GM21737 (cell line): Measurements from ENCODE around the gene FOXO6.
A peak's percentile ranks its signal among the peaks of the same experiment; 100 is the strongest.

ENCODE experiments used
- ATAC-seq: cut with Tn5 transposase; IDR thresholded peaks from one replicate; pipeline ENCODE4 v1.9.1; 2021; ENCODE audit warnings: mild to moderate bottlenecking, moderate library complexity; ENCODE audit not compliant: unreplicated experiment

The FOXO6 gene

DNA sequence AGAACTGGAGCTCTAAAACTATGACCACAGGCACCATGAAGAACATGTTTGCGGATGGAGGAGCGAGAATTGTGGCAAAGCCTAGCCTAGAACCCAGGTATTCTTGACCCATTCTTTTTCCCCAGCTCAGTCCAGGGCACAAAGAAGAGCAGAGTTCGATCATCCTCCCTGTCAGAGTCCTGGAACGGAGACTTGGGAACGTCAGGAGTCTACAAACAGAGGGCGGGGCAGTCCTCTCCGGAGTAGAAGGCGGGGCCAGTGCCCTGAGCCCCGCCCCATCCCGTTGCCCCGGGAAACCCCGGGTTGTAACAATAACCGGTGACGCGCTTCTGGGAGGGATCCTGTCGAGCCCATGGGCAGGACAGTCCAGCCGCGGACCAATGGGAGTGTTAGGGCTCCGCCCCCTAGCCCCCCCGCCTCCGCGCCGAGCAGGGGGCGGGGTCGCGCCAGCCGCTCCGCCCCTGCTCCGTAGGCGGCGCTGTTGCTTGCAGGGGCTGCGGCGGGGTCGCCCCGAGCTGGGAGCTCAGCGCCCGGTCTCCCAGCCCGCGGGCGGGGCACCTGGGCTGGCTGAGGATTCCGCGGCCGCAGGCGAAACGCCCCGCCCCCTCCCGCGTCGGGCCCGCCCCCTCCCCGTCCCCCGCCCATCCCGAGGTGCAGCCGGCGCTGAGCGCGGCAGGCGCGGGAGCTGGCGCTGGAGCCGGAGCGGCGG lies at the start of gene FOXO6:
TSS of gene FOXO6 (plus strand) at position 649 of the 709 bp plus-strand sequence.
- peak; percentile 80 for ATAC-seq

DNA sequence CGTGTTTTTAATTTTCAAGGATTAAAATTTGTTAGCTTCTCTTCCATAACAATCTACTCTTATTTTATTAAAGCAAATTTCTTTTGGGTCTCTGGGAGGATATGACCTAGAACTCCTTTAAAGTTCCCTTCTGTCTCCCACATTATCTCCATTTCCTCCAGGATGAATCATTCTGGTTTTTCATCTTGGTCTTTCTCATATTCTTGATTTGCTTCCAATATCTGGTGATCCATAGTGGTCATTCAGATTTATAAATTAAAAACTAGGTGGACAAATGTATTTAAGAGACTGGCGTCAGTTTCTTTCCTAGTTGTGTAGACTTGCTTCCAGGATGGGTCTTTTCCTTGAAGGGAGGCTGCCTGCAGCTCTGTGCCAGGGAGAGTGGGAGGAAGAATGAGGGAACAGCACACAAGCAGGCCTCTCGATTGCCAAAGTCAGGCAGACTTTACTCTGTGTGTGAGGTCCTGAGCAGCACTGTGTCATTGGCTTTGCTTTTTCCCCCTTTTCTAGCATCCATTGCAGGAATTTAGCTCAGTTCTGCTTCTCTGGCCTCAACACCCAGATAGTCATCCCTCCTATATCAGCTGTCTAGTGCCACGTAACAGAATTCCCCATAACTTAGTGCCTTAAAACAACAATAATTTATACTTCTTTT lies 48.1 kb upstream of the FOXO6 start:
- no peak for ATAC-seq

DNA sequence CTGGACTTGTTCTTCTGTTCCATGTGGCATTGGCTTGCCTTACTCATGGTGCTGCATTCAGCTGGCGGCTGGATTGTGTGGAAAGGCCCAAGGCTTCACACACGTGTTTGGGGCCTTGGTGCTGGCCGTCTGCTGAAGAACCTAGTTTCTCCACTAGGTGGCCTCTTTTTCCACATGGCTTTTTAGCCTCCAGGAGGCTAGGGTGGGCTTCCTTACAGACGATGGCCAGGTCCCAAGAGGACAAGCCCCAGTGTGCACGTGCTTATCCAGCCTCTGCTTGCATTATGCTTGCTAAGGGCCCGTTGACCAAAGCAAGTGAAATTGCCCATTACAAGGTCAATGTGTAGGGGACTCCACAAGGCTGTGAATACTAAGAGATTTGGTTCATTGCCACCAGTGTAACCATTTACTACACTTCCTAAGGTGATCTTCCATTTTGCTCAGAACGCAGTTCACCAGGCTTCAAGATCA lies 47.5 kb upstream of the FOXO6 start:
- no peak for ATAC-seq

DNA sequence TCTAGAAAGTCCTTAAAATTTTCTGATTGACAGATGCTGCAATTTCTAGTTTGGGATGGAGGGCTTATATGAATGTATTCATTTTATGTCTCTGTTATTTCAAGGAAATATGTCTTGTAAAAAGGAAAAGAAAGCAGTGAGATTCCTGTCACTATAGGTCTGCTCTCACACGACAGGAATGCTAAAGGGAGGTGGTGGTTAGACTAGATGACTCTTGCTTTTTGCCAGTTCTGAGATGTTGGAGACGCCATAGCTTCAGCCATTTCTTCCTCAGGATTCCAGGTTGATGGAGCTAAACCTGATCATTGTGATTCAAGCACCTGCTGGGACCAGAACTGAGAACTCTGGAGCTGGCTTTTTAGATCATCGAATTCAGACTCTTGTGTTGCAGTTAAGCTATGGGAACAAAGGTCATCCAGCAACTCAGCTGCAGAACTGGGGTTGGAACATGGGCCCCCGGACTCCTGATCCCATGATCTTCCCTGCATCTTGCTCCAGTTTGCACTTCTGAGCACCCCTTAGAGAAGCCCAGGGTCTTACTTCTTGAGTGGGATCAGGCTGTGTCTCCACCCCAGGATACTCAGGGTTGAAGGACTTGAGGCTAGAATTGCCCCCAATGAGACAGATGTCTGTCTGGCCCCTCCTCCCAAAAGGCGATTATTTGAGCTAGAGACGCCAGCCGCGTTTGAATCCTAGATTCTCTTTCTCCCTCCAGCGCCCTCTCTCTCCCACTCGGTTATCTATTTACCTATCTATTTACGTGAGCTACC lies 46.7 kb upstream of the FOXO6 start:
- ATAC-seq, result no peak

DNA sequence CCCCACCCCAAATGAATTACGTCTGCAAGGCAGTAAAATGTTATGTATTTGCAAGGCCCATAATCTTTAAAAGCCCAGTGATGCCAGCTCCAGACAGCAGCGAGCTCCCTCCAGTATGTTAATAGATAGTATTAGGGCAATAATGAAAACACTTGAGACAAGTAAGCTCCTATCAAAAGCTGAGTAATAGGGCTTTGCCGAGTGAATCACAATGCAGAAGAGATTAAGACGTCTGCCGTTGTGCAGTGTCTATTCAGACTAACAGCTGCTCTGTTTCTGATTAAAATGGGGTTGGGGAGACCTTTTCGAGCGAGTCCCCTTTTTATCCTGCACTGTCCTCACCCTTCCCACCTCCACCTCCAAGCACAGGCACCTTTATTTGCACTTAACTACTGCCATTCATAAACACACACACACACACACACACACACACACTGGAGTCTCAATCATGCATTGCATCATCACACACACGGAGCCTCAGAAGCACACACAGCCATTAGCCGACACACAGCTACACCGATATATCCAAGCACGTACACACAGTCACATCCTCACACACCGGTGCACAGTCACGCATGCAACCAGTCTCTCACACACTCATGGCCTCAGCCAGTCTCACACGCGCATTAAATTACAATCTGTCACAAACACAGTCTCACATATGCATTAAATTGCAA lies 46.0 kb upstream of the FOXO6 start:
- ATAC-seq, result no peak

DNA sequence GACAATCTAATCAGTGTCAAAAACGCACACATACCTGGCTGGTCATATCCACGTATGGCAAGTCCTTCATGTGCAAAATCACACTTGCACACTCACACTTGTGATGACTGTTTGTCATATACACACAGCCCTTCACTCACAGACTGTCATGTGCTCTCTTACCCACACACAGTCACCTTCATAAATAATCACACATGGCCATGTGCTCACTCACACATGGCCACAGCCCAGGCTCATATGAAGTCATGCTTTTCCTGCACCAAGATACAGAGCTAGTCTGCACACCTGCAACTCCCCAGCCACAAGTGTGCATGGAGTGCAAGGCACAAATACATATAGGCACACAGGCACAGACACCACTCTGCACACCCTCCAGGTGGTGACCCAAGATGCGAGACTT lies 45.4 kb upstream of the FOXO6 start:
- no peak for ATAC-seq

DNA sequence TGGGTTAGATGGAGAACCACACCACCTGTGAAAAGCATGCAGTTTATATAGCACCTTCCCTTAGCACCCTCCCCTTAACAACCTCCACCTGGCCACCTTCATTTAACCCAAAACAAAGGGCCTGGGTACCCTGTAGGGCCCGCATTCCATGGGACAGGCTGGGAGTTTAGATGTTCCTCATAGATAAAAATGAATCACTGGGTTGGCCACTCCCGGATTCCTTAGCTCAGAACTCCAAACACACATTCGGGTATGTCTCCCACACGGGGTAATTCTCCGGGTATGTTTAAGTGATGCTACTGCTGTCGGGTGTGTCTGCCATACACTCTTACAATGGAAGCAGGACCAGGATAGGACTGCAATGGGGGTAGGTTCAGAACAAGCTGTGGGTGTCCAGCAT lies 43.9 kb upstream of the FOXO6 start:
- no peak for ATAC-seq

DNA sequence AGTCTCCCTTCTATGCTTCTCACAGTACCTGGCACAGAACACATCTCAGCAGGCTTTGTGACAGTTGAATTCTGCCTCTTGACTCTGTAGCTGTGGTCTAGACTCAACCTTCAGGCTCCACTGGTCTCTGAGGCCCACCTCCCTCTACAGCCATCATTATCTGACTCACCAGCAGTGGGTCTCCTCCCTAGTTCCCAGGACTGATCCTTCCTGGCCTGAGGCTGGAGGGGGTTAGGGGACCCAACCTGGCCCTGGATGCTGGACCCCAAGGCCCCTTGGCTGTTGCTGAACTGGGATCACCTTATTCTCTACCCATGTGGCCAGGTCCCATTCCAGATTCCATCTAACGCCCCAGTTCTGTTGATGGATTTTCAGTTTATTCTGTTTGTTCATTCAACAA lies 43.1 kb upstream of the FOXO6 start:
- ATAC-seq, result no peak

DNA sequence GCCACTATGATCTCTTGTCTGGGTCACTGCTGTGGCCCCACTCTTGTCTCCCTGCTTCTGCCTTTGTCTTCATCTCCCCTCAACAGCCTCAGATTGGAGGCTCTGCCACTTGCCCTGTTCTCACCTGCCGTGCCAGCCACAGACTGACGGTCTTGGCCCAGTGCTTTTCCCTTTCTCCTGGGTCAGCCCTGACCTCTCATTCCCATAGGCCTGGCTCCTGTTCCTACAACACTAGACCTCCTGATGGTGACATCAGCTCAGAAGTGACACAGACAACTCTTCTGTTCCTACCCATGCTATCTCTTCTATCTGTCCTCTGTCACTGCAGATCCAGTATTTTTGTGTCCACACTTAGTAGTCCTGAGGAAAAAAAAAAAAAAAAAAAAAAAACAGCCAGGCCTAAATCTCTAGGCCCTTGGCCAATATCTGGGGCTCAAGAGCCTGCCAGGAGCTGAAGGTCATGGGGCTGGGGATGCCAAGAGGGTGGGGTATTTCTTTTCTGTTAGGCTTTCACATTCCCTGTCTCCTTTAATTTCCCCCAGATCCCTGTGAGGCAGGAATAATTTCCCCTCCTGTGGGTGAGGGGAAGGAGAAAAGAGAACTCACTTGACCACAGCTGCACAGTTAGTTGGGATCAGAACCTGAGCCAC lies 42.0 kb upstream of the FOXO6 start:
- no peak for ATAC-seq

DNA sequence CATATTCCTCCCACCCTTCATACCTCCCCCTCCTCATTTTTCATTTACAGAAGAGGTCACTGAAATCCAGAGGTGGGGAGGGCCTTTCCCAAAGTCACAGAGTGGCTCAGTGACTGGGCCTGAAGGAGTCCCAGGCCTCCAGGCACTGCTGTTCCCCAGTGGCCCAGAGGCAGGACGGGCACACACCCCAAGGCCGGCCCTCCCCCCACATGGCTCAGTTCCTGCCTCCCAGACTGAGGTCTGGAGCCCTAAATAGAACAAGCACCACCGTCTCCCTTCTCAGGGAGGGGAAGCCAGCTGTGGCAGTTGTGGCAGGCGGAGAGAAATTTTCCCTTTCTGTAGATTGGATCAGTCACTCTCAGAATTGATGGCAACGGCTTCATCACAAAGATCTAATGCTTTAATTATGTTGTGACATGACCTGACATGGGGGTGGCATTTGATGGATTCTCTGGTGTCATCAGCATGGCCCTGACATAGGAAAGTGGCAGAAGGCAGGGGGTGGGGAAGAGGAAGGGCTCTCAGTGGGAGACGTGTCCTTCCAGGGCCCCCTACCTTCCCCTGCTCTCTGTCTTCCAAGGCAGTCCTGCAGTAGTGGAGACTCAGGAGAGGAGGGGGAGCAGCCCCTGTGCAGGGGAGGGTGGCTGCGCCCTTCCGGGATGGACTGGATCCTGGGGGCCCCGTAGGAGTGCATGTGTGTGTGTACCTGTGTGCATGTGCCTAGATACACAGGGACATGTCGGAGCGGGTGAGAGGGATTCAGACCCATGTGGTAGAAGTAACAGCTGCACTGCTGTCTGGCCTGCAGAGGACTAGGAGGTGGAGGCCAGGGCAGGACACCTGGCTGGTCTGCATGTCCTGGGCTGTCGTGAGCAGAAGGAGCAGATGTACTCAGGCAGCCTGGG lies 41.2 kb upstream of the FOXO6 start:
- ATAC-seq, result no peak

DNA sequence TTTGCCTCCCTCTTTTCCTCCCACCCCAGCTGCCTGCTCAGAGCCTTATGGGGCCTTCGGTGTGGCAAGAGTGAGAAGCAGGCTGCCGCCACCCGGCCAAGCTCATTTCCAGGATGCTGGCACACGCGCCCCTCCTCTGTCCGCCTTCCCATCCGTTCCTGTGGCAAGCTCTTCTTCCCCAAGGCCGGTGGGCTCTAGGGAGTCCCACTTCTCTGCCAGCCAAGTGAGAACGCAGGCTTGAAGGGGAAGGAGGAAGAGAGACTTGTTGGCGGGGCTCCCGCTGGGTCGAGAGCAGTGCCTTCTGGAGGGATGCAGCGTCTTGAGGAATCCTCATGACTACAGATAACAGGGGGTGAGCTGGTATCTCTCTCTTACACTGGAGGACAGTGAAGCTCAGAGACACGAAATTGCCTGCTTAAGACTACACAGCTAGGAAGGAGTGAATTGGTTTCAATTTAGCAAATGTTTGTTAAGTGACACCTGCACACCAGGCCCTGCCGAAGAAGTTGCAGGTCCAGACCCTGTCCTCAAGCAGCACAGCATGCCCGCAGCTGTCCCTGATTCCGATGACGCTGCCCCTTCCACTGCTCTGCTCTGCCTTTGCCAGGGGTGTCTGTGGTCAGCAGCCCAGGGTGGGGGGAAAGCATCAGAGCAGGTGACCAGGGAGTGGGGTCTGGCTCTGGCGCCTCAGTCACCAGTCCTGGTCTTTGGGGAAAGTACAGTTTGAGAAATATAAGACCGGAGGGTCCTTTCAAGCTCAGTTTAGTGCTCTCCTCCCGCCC lies 40.1 kb upstream of the FOXO6 start:
- no peak for ATAC-seq

DNA sequence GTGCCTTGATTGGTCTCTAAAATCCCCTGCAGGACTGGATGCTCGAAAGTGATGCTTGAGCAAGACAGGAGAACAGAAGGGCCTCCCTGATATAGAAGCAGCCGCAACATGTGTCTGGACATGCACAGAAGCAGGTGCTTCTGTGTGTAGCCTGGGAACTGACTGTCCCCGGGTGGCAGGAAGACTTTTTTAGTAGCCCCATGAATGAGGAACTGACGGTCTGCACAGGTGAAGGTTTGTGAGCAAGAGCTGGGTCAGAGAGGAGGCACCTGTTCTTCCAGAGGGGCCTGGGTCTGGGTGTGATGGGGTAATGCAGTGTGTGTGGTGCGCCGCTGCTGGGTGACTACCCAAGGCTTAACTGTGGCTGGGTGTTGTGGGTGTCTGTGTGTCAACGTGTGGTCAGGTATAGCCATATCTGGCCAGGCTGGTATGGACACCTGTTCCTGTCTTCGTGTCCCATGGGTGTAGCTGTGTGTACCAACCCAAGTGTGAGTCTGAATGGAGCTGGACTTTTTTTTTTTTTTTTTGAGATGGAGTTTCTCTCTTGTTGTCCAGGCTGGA lies 39.1 kb upstream of the FOXO6 start:
- ATAC-seq, result no peak

DNA sequence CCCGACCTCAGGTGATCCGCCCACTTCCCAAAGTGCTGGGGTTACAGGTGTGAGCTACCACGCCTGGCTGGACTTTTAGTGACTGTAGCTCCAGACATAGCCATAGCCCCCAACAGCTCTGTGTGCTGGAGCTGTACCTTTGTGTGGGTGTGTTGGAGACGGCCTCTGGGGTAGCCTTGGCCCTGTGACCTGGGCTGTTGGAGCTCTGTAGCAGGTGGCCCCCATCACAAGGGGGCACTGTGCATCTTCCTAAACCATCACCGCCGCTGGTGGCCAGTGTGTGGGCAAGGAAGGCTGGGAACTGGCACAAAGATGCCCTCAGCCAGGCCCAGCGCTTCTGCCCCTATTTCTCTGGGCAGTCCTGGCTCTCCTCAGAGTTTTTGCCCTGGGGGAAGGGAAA lies 38.4 kb upstream of the FOXO6 start:
- no peak for ATAC-seq

DNA sequence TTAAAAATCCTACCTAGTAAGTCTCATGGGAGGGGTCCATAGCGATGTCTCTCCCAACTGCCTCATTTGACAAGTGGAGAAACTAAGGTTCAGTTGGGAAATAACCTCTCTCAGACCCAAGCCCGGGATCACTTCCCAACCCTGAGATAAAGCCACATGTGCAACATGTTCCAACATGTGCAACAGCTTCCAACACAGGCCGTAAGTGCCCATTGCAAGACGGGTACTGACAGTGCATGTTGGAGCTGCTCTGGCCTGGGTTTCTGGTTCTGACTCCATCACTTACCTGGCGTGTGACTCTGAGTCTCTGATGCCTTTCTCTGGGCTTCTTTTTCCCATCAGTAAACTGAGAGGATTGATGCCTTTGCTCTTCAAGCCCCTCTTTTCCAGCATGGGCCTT lies 38.0 kb upstream of the FOXO6 start:
- no peak for ATAC-seq

DNA sequence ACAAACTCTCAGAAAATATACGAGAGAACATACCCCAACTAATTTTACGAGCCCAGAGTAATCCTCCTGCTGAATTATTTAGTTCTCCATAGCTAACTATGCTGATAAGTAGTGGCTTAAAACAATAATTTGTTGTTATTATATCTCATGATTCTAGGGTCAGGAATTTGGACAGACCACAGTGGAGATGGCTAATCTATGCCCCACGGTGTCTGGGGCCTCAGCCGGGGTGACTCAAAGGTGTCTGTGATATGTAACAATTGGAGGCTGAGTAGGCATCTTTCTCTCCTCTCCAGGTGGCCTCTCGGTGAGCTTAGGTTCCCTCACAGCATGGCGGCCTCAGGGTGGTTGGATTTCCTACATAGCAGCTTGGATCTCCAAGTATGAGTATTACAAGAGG lies 35.4 kb upstream of the FOXO6 start:
- ATAC-seq, result no peak

DNA sequence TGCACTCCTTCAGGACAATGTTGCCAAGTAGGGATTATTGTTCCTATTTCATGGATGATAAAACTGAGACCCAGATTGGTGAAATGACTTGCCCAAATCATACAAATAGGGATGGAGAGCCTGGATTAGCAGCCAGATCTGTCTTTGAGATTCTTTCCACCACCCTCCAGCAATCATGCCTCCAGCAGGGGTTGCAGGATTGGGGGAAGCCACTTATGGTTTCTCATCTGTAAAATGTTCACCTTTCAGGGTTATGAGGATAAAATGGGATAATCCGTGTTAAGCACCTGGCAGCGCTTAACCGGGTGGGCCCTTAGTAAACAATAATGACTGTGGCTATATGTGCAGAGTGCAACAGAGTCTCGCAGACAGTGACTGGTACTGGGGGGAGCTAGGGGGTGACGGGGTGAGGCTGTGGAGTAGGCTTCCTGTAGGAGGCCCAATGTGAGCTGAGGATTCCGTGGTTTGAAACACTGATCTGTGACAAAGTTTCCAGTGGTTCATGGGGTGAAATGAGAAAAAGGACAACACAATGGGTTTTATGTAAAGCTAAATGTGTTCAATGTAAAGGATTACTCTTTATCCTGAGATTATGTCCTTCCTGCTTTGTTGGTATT lies 33.7 kb upstream of the FOXO6 start:
- ATAC-seq, result no peak

DNA sequence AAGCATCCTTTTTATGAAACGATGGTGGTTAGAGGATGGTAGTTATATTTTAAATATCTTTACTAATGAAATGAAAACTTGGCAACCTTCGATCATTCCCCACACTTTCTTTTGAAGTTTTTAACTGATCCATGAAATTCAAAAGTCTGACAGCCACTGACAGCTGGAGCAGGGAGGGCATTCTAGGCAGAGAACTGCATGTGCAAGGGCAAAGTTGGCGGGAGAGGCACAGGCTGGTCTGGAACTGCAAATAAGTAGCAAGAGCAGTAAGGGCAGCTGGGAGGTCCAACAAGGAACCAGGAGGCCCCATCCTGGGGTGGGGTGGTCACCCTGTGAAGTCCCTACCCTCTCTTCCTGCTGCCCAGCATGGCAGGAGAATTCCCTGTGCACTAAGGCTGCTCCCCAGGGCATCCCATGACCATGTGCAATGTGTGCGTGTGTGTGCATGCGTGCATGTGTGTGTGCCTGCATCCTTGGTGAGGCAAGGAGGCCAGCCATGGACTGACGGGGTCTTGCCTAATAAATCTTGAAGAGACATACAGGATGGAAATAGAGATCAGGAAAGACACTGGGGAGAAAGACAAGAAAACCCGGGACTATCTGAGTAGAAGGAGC lies 33.1 kb upstream of the FOXO6 start:
- ATAC-seq, result no peak
